ENCODE data around the gene SLC12A7.
"Not testable (repeated sequence)": the region's sequence is repeated elsewhere in the genome, so short reads cannot be mapped to it uniquely, and the experiment has no call there.

The SLC12A7 gene

DNA sequence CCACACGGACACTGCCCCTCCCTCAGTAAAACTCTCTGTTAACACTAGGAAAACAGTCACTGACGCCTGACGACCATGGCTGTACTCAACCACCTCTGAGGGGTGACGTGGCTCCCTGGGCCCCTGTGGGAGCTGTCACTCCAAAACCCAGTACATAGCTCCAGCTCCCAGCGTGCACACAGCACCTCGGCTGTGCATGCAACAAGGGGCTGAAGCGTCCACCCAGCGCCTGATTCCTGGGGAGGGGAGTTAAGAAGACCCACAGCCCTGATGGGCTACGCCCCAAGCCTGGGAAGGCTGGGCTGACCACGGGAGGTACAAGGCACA is 36.3 kb downstream of the SLC12A7 start:
- DNase-seq, result no peak

DNA sequence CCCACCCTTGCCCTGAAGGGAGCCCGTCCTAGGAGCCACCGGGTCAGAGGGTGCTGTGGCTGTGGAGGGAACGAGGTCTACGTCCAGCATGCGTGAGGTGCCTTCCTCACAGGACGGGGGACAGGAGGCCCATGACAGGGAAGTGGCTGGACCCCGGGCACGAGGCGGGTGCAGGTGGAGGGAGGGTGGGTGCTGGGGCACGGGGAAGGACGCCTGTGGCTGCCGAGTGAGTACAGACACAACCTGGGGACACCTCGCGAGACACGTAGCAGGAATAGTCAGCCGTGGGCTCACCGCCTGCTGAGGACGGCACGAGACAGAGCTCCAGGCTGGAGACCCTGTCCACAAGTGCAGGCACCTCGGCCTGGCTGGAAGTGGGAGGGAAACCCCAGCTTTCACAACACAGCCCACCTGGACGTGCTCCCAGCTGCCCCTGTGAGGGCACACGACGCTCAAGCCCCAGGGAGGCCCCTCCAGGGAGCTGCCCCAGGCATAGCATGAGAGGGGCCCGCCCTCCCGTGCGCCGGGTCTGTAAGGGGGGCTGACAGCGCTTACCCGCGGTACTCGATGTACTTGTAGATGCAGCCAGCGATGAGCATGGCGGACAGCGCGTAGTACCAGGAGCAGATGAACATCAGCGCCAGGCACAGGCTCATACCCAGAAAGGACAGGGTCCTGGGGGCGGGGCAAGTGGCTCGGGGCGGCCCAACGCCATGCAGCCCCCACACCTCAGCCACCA is 36.9 kb downstream of the SLC12A7 start:
- DNase-seq, result no peak

DNA sequence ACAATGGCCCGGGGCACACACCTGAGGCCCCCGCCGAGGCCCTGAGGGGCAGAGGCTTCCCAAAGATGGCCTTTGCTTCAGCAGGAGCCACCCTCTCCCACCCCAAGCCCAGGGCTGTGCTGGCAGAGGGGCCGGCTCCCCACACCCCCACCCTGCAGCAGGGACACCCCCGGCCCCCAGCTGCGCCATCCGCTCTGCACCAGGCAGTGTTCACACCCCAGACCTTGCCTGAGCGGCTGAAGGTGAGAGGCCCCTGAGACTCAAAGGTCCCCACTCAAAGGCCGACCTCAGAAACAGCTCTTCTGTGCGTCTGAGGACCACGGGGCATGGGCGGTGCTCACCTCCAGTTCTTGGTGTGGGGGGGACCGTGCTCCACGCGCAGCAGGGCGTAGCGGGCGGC is 37.6 kb downstream of the SLC12A7 start:
- no peak for DNase-seq

DNA sequence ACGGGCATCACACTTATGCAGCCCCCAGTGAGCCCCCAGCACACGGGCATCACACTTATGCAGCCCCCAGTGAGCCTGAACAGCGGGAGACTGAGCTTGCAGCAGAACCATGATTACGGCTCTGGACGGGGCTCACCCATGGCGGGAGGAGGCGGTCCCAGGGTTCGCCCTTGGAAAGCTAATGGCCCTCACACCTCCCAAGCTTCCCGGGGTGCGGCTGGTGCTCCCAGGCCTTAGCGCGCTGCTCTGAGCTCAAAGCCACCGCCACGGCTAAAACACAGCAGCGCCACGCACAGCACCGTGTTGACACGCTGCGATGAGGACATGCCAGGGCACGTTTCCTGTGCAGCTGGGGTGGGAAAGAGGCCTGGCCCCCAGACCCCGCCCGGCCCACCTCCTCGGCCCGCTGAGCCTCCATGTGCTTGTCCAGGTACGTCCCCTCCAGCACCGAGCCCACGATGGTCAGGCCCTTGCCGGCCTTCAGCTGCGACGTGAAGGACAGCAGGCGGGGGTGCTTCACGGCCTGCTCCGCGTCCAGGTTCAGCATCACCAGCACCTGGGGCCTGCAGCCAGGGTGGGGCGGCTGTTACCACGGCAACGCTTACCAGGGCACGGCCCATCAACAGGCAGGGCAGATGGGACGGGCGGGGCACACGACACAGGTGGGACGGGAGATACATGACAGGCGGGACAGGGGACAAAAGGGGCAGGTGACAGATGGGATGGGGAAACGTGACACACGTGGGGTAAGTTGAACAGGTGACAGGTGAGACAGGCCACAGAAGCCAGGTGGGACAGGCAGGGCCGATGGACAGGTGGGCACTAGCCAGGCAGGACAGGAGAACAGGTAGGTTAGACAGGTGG is 38.4 kb downstream of the SLC12A7 start:
- no peak for DNase-seq

DNA sequence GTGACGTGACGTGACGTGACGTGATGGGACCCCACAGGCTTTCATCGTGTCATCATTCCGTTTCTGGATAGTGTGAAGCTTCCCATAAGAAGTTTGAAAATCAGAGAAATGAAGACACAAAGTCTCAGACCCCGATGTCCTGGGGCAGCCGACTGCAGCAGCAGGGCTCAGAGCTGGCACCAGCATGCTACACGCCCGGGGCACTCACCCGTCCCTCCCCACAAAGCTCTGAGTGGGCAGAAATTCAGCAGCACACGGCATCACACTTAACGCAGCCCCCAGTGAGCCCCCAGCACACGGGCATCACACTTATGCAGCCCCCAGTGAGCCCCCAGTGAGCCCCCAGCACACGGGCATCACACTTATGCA is 42.2 kb downstream of the SLC12A7 start:
- no peak for DNase-seq

DNA sequence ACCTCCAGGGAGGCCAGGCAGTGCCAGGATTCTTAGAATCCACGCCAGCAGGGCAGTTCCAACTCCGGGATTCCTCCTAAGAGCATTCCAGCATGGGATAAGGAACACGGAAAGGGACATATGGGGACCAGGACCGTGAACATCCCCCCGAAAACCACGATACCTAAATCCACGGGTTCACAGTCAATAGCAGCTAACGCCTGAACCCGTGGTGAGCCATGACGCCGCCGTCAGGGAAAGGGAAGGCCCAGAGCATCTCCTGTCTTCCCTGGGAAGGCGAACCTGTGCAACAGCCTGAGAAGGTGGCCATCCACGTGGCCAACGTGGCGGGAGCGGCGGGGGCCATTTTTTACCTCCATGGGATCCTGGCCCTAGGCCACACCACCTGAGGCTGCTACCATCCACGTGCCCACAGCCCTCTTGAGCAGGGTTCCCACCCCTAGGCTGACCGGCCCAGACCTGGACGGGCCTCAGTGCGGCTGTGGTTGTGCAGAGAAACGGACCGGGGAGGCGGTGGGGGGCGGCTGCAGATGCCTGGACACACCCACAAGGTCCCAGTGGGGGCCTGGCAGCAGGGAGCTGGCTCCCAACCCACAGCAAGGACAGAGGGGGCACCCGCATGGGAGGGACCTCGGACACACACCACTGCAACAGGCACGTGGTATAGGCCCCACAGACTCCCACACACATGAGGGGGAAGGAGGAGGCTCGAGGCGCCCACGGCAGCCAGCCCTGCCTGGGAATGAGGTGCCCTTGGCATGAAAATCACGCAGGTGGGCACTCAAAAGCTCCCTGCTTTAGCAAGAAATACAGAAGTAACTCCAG is 42.8 kb downstream of the SLC12A7 start:
- no peak for DNase-seq

DNA sequence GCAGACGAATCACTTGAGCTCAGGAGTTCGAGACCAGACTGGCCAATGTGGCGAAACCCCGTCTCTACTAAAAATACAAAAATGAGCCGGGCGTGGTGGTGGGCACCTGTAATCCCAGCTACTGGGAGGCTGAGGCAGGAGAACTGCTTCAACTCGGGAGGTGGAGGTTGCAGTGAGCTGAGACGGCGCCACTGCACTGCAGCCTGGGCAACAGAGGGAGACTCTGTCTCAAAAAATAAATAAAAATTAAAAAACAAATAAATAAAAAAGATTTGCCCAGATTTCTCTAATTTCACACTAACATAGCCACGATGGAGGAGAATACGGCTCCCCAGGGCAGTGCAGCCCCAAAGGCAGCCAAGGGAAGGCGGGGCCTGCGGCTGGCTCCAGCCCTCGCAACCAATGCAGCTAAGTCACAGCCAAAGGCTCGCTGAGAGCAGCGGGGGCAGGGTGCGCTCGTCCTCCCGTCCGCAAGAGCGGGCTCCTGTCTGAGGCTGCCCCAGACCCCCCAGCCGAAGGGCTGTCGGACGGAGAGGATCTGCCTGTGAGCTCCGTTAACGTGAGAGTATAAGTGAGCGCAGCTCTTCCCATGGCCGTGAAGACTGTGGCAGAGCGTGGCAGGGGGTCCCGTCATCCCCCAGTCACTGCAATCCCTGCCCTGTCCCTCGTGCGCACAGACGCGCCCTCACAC is 43.5 kb downstream of the SLC12A7 start:
- DNase-seq, result no peak

DNA sequence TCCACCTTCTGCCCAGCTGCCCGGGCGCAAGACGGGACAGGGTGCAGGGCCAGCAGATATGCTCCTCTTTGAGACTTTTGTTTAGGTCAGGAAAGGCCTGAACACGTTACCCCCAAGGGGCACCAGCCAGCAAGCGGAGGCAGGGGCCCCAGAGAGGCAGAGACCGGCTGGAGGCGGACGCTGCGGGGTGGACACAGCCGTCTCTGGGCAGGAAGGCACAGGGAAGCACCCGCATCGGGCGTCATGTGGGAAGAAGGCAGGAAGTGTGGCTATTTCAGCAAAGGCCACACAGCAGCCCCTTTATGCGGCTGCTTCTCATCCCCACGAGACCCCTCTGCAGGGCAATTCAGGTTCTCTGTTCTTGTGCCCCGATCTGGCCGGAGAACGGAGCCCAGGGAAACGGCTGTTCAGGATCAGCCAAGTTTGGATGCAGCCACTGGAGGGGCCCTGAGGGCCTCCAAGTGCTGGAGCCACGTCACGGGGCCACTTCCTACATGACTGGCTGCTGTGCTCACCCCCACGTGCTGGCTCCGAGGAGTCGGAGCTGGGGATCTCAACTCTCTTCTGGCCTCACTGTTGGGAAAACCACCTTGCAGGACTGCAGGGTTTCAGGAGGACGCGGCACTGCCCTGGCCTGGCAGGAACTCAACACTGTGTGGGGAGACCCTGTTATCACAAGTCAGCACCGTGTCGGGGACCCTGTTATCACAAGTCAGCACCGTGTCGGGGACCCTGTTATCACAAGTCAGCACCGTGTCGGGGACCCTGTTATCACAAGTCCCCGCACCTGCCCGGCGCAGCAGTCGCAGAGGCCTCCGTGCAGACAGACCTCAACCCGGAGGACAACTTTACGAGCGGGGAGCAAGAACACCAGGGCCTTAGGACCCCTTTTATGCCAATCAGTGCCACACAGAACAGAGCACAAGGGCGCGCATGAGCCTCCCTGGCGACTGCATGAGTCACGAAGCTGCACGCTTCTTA is 44.4 kb downstream of the SLC12A7 start:
- no peak for DNase-seq

DNA sequence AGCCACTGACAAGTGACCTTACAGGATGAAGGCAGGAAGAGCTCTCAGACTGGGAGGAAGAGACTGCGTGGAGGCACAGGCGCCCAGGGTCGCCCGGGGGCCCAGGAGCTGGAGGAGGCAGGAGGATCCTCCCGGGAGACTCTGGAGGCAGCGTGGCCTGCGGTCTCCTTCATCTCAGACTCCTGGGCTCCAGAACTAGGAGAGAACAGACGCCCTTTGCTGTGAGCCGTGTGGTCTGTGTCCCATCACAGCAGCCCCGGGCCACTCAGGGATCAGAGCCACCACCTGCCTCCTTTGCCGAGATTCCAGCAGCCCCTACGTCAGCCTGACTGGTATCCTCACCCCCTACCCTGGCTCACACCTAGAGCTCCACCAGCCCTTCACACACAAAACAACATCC is 45.2 kb downstream of the SLC12A7 start:
- DNase-seq, result no peak

DNA sequence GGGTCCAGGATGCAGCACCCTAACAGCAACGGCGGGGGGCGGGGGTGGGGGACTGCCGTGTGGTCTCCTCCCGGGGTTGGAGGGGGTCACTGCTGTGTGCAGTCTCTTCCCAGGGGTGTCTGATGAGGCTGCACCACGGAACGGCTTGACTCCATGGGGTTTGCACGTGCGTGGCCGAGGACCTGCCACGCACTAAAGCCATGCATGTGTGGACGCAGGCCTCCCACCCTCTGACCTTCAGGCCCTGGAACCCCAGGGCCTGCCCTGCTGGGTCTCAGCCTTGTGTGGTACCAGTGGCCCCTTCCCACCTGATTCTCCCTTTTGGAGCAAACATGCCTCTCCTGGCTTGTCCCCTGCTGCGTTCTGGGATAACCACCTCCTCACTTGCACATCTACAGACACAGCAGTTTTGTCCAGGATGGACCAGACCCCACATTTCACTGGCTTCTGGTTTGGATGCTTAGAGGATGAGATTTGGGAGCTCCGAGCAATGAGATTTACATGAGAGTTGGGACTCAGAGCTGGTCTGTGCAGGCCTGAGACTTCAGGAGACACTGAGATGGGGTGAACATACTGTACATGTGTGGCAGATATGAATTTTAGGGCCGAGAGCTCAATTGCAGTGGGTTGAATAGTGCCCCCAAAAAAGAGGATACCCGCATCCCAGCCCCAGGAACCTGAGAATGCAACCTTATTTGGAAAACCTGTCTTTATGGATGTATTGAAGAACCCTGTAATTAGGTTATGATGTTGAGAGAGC is 45.8 kb downstream of the SLC12A7 start:
- no peak for DNase-seq

DNA sequence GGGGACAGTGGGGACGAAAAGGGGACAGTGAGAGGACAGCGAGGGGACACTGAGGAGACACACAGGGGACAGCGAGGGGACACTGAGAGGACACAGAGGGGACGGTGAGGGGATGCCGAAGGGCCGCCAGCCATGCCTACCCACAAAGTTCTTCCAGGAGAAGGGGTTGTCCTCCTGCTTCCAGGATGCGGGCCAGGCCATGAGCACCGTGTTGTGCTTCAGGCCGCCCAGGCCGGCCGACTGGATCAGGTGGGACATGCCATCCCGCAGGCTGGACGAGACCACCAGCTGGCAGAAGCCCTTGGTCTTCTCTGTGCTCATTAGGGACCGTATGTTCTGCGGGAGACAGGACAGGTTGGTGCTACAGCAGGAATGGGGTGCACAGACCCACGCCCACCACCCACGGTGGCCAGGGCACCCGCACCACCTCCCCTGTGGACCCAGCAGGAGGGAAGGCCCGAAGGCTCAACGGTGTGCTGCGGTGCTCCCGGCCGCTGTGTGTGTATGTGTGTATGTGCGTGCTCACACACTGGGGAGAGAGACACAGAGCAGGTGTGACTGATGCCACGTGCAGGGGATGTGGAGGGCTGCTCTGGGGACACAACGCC is 46.6 kb downstream of the SLC12A7 start:
- DNase-seq, result no peak

DNA sequence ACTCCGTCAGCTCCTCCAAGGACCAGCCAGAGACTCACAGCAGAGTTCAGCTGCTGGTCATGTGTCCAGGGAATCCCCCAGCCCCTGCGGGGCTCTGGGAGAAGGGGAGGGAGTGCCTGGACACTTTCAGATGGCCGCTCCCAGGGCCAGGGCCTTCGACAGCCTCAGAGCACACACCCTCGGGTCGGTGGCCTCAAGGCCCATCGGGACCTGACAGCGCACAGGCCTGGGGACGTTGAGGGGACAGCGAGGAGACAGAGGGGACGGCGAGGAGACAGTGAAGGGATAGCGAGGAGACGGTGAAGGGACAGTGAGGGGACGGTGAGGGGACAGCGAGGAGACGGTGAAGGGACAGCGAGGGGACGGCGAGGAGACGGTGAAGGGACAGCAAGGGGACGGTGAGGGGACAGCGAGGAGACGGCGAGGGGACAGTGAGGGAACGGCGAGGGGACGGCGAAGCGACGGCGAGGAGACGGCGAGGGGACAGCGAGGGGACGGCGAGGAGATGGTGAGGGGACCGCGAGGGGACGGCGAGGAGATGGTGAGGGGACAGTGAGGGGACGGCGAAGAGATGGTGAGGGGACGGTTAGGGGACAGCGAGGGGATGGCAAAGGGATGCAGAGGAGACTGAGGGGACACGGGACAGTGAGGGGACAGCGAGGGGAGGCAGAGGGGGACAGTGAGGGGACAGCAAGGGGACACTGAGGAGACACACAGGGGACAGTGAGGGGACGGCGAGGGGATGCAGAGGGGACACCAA is 47.3 kb downstream of the SLC12A7 start:
- DNase-seq, result no peak

DNA sequence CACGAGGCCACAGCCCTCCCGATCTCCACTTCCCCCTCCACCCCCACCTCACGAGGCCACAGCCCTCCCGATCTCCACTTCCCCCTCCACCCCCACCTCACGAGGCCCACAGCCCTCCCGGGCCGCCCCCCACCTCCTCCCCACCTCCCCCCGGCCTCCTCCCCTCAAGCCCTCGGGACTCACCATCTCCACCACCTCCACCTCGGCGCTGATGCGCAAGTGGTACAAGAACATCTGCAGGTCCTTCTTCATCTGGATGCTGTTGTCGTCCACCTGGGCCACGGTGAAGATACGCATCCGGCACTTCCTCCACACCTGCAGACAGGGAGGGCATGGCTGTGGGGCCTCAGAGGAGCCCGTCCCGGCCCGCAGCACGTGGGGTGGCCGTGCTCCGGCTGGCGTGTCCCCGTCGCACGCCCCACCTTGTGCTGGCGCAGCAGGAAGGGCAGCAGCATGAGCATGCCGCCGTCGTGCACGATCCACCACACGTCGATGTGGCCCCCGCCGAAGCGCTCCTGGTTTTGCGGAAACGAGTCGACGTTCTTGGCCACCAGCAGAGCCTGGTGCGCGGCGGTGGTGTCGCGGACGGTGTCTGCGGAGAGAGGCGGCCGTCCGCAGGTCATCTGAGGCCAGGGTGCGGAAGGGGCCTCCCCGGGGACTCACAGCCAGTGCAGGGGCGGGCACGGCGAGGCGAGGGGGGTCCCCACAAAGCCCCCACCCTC is 48.0 kb downstream of the SLC12A7 start:
- DNase-seq, result no peak

DNA sequence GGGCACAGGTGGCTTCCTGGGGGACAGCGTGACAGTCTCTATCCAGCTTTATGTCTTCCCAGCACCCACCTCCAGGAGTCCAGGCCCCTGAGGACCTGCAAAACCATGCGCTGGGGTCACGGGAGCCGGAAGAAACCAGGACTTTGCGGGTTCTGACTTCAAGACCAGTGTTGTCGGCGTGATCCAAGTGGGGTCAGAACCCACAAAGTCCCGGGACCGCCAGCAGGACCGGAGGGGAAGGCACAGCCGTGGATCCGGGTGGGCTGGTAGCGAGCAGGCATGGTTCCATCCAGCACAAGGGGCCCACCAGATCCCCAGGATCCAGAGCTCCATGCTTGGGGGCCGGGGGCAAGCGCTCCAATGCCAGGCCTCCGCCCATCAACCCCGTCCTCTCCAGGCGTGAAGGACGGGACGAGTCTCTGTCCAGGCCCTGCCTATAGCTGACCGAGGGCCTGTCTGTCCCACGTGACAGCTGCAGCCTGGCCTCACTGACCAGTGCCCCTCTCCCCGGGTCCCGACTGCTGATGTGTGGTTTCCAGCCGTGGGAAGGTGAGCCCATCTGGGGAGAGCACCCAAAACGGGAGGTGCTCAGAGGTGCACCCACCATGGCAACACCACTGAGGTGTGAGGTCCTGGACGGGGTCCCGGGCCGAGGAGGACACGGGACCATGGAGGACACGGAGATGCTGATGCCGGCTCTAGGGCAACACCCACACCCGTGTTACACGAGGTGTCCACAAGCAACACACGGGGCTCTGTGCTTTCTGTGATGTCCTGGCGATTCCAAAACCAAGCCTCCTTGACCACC is 48.9 kb downstream of the SLC12A7 start:
- no peak for DNase-seq

DNA sequence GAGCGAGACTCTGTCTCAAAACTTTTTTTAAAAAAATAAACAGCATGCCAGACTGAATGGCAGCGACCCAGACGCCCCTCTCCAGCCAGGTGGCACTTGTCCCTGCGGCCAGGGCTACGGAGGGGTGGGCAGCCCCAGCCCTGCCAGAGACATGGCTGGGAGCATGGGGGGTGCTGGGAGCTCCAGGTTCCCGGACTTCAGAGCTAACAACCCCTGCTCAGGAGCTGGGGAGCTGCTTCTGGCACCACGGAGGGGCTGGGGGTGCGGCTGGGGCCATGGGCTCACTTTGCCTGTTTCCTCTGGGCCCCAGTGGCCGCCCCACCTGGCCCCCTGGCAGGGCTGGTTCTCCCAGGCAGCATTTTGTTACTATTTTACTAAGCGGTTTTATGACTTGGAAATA is 49.9 kb downstream of the SLC12A7 start:
- DNase-seq, result no peak

DNA sequence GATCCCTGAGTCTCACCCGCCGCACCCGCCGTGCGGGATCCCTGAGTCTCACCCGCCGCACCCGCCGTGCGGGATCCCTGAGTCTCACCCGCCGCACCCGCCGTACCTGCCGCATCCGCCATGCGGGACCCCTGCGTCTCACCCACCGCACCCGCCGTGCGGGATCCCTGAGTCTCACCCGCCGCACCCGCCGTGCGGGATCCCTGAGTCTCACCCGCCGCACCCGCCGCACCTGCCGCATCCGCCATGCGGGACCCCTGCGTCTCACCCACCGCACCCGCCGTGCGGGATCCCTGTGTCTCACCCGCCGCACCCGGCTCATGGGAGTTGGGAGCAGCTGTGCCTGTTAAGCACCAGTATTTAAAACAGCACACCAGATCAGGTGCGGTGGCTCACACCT is 50.6 kb downstream of the SLC12A7 start:
- not testable (repeated sequence) for DNase-seq

DNA sequence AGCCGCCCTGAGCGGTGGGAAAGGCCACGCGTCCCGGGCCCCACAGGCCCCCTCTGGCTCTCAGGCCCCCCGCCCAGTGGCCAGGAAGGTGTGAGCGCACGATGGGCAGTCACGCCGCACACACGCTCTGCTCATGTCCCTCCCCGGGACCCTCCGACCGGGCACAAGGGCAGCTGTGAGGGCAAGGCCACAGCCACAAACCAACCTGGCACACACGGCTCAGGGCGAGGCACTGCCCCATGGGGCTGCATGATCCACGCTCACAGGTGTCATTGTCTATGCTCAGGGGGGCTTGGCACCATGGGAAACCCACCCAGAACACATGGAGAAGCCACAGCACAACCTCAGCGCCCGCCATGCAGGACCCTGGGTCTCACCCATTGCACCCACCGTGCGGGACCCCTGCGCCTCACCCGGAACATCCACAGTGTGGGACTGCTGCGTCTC is 51.3 kb downstream of the SLC12A7 start:
- no peak for DNase-seq

DNA sequence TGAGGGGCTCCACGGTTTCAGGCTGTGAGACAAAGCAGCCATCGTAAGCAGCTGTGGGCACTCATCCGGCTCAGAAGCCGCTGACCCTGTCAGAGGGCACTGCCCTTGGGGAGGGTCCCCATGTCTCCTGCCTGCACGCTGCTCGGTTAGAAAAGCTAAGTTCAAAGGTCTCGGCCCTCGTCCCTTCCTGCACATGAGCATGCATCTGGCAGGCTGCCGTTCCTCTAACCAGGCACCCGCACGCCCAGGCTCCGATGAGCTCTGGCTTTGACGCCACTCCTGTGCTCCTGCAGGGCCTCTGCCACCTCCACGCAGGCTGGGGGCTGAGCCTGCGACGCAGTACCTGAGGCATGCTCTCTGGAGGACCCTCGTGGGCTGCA is 52.0 kb downstream of the SLC12A7 start:
- DNase-seq, result no peak

All from NCI-H1417 treated with DMSO at 0.1 percent for 48 hours (cell line).